ENCODE measurements around the gene RBL2. TPM values are rescaled to one million over a fixed set of nuclear protein-coding genes. Genes with fewer than 3 reads are reported as not detected.

The RBL2 gene
- total and polyA plus RNA-seq, 2 of the 13 experiments (the other 11 are each of a cell fraction or from before 2014, with no cell fraction given), result 41.2 to 60.9 TPM

GRCh38 chr16:53534206-53534605, 99.9 kb downstream of the RBL2 start:
- Histone ChIP-seq H3K36me3 (replicated peaks in 1 of 2; ENCODE audit: control insufficient read depth in 1 of 2, insufficient read depth in 2 of 2, low read length in 2 of 2) (no peaks in the 10 kb centered on the region), H3K4me1 (ENCODE audit: insufficient read depth, low read length) (peaks cover 53% of the 10 kb centered on the region), H3K79me2 (ENCODE audit: insufficient read depth, low read length) (no peaks in the 10 kb centered on the region), H3K27ac (ENCODE audit: extremely low read length, insufficient read depth, low read length) (no peak overlapping the region), H3K4me2 (ENCODE audit: low read depth, low read length) (no peak overlapping the region), H4K20me1 (ENCODE audit: insufficient read depth, low read length) (no peaks in the 10 kb centered on the region), H2AFZ (ENCODE audit: low read length) (no peak overlapping the region), H3K9ac (ENCODE audit: insufficient read depth, low read depth, low read length) (no peak overlapping the region), H3K27me3 (ENCODE audit: control insufficient read depth in 1 of 2, insufficient read depth in 2 of 2, low read length in 2 of 2) (no peaks in the 10 kb centered on the region; a peak in 1 of 5 replicates), H3K4me3 (replicated peaks in 1 of 3; ENCODE audit: insufficient read depth in 1 of 3, low read depth in 2 of 3, low read length in 3 of 3) (no peak overlapping the region), H3K9me3 (ENCODE audit: low read length) (no peaks in the 10 kb centered on the region)
- in situ Hi-C loops (cut with HindIII; ENCODE audit: extremely low pct_ligation_motif_present, low pct_unique_long_range_greater_than_20kb), result no loop called here
- FAIRE-seq, result no peak
- 0 out of 3 replicates have a peak, but pooled peaks have one; percentile 11 for ATAC-seq
- TF ChIP-seq TRAFD1 (CRISPR knock-in tag; IDR thresholded peaks at IDR 0.05; ENCODE audit: borderline replicate concordance), result no peak
- no peak for TF ChIP-seq ZNF44 (CRISPR knock-in tag; IDR thresholded peaks at IDR 0.05)
- no peak for TF ChIP-seq KDM2A (CRISPR knock-in tag; IDR thresholded peaks at IDR 0.05; ENCODE audit: borderline replicate concordance, low read depth)
- no peak for TF ChIP-seq CBFB (CRISPR knock-in tag; IDR thresholded peaks at IDR 0.05)
- TF ChIP-seq MNT (IDR thresholded peaks at IDR 0.05), result no peak
- no peak for TF ChIP-seq BHLHE40 (IDR thresholded peaks at IDR 0.05; ENCODE audit: low read length)
- no peak for DNase-seq (ENCODE audit: low spot score)
- no TSS peak for BruUV-seq (replicated peaks)
- ChIA-PET POLR2A (interaction anchor here (1.0 kb wide), 1 partner anchor 23 kb away, joined by 4 read pairs; no protein-coding TSS in a partner anchor), CTCF (ENCODE audit: low intra/inter-chr PET ratio, low total read pairs) (no interaction called here)
- 20% methylated on average over 2 of the region's 2 CpGs for WGBS (ENCODE audit: low lambda C conversion rate)
- intact Hi-C loops (cut with micrococcal nuclease; ENCODE audit: unreplicated experiment), result no loop called here

Data from HepG2 (cell line).